ENCODE measurements around the gene SYNJ1.

SYNJ1 gene

GRCh38 chr21:32581732-32582131 is 146.1 kb downstream of the SYNJ1 start:
- DNase-seq (ENCODE audit: low read depth in 2 of 2), result no peak

- DNase-seq (ENCODE audit: low read depth in 2 of 2), result no peak
Observed at GRCh38 chr21:32580949-32581348, 146.9 kb downstream of the SYNJ1 start.

All from stimulated activated CD4-positive, alpha-beta T cell treated with anti-CD3 and anti-CD28 coated beads, Interleukin-15, amount 100 ng/mL, for 48 hours (primary cell).